RKO (cell line): ENCODE results near the gene MAST4.

Experiments used
- DNase-seq: peaks from one replicate; pipeline ENCODE4 v3.0.0-alpha.2; 2016; ENCODE audit warnings: low spot score

Gene MAST4

DNA sequence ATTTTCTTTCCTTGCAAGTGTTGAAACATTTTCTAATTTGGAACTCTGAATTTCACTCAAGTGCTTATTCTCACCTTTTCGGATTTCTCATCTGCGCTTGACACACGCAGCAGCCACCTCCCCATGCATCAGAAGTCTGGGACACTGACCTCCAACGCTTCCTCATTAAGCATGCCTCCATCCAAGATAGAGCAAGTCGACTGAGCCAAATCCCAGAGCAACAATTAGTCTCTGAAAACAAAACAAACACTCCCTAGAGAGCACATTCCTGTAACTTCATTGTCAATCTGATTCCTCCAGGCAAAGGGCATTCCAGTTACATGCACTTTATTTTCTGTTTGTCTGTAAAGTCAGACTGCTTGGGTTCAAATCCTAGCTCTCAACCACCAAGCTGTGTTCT, 594.7 kb downstream of the MAST4 start:
- DNase-seq = no peak

DNA sequence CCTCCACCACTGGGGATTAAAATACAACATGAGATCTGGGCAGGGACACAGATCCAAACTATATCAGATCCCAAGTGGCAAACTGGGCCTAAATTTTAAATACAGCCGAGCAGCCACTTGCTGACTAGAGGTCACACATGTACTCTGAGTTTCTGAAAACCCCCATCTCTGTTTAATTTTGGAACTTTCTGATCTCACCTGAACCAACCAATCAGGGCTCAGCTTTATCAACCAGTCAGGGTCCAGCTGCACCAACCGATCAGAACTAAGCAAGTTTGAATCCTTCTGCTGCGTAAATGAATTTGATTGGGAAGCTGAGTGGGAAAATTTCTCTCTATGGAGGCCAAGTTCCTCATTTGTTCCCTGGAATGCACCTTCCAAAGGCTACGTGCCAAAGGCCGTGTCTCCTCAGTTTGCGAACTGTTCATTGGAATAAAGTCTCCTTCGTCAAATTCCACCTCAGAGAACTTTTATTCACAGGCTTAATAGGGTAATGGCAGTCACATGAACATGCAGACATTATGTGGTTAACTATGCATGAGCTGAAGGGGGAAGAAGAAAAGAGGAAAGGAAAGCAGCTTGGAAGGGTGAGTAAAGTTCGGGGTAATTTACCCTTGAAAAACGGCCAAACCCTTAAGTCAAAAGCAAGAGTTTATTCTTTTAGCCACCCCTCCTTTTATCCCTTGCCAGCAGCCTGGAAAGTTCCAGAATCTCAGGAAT, 596.7 kb downstream of the MAST4 start:
- no peak for DNase-seq

DNA sequence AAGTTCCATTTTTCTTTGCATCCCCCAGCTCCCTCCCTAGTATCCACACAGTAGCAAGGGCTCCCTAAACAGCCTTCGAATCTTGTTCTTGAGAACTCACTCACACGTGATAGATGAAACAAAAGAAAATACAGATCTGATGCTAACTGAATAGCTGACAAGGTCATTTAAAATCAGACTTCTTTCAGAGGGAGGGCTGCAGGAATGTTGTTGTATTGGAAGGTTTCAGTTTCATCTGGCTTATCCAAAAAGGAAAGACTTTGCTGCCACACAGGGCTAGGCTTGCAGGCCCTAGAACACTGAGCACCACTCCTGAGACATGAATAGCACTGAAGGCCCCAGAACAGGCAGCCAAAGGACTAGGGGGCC, 597.2 kb downstream of the MAST4 start:
- no peak for DNase-seq

DNA sequence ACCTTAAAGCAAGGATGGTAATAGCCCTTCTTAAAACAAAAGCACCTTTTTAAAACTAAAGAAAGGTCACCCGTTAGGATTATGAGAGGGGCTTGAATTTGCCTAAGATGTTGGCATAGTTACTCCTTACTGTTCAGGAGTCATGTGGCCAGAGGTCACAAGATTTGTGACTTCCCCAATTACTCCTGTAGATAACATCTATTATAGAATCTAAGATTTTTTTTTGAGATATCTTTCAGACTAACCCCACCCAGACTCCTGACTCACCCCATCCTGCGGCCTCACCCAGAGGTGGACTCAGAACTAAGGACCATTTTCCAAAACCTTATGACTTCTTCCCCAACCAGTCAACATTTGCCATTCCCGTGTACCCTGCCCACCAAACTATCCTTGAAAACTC, 598.0 kb downstream of the MAST4 start:
- no peak for DNase-seq

DNA sequence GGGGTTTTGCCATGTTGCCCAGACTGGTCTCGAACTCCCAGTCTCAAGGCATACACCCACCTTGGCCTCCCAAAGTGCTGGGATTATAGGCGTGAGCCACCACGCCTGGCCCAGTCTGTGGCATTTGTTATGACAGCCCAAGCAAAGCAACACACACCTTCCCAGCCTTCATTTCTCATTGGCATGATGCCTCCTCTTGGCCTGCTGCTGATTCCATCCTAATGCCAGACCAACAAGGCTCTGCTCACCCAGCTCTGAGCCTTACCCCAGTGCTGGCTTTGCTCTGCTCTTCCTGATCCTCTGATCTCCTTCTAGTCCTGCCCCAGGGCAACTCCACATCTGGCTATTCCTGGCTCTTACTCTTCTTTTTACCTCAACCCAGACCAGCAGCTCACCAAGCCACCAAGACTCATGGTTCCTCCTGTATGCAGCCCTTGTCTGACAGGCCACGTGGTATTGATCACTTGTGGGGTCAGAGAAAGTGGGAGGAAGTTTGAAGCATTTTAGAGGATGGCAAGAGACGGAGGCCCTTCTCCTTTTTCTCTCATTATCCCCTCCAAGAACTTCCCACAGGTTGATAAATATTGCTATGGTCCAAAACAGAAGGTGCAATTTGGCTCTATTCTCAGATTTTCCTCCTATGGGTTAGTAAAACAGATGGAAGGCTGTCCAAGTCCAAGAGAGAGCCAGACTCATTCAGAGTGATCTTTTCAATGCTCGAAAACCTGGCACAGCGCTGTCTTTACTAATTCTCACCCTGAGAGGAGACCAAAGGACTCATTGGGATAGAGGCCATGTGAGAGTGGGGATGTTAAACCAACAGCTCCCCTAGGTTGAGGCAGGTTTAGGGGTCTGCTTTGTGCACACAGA, 599.4 kb downstream of the MAST4 start:
- no peak for DNase-seq

DNA sequence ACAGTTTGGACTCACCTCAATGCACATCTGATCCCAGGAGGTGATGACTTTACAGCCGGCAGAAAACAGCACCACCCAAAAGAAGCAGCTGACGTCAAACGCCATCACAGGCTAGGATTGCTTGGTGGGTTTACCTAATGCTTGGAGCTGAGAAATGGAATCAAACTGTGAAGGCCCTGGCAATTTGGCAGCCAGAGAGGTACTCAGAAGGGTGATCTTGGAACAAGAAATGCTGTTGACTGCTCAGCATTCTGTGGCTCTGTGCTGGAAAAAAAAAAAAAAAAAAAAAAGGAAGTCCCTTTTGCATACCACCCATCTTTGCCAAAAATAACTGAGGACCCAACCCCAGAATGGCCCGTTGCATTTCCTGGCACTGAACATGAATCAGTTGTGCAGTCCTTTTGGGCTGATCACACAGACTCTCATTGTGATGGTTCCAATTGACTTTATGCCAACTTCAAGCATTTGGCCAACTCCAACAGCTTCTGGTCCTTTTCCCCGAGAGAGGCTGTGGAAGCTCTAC, 600.4 kb downstream of the MAST4 start, which contains the start of gene CD180:
TSS of gene CD180 (minus strand) at position 263 of the 523 bp plus-strand sequence. CDS start at position 105, 158 bp downstream.
- DNase-seq = no peak

DNA sequence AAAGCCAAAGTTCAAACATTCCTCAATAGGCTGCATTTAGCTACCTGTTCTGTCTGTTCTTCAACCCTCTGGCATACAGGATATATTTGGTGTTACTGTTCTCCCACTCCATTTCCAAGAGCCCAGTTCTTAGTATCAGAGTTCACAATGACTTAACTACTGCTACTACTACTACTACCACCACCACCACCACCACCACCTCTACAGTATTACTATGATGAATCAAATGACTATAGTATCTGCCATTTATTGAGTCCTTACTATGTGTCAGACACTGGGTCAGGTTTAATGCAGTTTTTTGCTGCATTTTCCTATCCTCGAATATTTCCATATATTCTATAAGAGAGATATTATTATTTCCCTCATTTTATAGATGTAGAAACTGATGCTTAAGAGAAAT, 601.3 kb downstream of the MAST4 start:
- no peak for DNase-seq

DNA sequence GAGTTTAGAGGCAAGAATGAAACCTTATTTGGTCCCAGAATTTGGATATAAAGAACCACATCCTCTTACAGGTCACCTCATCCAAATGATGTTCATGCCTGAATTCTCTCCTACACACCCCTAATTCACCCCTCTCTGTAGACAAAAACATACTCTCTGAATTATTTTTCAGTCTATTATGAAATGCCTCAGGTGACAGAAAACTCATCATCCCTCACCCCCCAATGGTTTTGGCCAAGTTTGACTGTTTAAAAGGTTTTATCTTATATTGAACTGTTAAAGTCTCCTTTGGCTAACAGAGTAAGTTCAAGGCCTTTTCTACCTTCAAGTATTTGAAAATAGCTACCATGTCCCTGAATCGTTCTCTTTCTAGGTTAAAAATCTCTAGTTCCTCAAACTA, 602.7 kb downstream of the MAST4 start:
- no peak for DNase-seq

DNA sequence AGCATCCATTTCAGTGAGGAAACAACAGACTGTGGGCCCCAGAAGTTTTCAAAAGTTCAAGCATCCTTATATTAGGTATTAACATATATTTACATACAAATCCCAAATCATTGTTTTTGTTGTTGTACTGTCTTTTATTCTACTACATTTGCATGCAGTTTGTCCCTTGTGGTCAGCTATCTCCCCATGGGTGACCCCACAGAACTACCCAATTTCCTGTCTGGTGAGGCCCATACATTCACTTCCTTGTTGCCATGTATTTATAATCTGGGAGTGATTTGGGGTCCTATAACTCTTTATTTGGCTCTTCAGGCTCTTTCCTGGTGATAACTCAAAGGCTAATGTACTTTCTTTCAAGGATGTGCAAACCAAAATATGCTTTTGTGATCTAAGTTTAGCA, 603.7 kb downstream of the MAST4 start:
- no peak for DNase-seq

DNA sequence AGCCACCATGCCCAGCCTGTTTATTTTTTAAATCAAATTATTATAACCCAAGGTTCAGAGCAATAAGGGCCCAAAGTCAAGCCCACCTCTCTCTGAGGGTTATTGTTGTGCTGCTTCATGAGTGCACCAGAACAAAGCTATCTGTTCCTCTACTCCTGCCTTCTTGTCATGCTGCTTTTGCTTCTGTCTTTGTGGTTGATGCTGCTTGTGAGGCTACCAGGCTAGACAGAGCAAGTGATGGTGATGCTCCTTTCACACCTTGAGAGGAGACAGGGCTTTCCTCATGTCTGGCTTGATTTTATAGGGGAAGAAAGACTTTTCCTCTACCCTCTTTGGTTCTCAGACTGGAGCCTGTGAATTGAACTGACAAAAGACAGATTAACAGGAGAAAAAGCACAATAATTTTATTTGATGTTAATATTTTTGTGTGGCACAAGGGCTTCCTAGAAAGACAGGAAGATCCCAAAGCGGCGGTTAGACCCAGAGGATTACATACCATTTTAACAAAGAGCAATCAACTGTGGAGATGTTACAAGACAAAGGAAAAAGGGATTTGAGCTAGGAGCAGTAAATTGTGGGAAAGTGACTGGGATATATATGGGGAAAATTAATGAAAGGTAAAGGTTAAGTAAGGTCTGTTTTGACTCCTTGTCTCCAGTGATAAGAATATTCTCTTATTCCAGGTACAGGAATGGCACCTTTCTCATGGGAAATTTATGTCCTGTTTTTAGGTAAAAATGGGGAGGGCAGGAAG, 604.8 kb downstream of the MAST4 start:
- DNase-seq = no peak

DNA sequence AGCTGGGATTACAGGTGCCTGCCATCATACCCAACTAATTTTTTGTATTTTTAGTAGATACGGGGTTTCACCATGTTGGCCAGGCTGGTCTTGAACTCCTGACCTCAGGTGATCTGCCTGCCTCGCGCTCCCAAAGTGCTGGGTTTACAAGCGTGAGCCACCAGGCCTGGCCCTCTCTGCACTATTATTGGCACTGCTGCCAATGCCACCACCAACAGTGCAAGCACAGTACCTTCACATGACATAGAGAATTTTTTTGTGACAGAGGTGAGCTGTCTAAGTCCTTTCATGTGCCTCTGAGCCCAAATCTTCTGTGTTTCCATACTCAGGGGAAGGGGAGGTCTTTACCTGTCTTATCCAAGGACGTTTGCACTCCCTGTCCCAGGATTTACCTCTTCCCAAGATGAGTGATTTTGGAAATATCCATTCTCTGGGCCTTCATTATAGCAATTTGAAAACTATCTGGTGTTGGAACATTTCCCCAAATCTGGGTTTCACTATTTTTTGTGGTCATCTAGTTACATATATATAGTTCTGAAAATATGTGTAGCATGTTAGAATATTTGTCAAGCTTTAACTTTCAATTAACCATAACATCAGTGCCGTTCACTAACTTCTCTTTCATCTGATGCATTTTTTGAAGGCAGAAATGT, 605.8 kb downstream of the MAST4 start:
- DNase-seq = no peak

DNA sequence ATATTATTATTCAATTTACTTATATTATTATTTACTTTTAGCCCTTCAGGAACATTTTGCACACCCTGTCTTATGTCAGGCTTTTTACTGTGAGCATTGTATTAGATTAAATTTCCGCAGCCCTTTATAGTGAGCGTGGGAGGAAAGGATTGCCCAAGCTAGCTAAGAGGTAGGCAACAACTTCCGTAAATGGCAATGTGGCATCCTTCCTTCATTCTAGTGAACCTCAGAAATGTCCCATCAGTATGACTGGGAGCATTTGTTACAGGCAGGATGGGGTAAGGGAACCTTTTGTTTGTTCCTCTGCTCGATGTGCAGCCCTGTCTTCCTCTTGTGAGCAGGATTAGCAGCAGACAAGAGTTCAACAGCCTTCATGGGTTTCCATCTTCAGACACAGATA, 606.6 kb downstream of the MAST4 start:
- no peak for DNase-seq

DNA sequence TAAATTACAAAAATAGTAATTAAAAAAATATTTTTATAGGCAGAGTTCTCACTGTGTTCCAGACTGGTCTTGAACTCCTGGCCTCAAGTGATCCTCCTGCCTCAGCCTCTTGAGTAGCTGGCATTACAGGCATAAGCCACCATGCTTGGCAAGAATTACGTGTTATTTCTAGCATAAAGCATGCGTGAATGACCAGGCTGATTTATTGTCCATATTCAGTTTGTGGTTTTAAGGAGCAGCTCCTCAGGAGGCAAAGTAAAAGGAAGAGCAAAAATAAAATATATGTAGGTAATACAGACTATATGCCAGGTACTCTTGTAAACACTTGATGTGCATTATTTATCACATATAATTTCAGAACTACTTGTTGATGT, 607.5 kb downstream of the MAST4 start:
- DNase-seq = no peak

DNA sequence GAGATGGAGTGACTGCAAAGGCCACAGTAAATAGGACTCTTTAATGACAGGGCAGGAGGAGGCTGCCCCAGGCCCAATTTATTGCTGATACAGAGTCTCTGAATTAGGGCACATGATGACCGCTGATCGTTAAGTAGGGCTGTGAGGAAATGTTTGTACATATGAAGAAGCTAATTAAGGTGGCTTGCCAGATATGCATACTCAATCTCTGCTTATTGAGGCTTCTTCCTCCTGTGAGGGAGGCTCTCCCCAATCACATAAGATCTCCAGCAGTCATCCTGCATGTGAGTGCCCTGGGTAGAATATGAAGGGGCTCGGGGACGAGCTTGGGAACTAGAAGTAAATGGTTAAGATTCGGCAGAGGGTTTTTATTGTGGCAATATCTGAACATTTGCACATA, 608.6 kb downstream of the MAST4 start:
- DNase-seq = no peak

DNA sequence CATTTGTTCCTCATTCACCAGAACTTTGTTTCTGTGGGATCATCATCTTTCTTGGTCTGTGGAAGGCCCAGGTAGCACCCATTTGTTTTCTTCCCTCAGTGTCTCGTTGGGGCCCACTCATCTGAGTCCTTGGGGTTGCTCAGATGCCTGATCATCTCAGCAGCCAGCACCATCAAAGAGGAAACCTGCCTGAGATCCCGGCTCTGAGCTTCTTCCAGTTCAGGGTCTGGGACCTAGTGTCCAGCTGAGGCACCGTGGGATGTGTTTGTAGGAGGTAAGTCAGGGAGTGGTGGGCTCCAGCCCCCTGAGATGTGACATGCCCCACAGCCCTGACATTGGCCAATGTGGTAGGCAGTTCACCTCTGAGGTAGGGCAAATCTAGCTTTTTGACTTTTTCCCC, 609.8 kb downstream of the MAST4 start:
- no peak for DNase-seq

DNA sequence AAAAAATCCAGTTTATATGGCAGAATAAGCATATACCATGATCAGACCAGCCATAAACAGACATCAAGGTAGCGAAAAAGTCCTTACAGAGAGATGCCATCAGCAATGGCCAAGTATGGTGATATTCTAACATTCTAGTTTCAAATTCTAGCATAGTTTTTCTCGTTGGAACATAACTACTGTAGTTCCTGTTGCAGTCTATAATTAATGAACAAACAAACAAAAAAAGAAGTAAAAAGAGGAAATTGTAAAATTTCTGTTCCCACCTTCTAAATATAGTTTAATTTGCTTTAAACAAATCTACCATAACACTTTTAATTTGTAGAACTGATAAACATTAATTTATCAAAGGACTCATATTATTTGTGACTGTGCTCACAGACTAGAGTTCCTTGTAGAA, 610.3 kb downstream of the MAST4 start:
- DNase-seq = no peak

DNA sequence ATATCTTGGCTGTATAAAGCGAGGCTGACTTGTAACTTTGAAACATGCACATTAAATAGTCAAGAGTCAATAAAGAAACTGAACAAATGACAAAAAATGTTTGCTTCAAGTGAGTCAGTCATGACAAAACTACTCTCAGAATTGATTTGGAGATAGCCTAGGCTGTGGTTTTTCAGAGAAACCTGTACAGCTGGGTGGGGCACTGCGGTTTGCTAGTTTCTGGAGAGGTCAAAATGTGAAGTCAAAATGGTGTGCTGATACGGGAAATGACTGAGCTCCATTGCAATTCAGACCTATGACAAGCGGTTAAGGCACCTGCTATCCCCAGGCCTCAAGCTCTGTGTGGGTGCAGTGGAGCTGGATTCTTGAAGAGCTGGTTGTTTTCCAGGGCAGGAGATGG, 610.7 kb downstream of the MAST4 start:
- no peak for DNase-seq

DNA sequence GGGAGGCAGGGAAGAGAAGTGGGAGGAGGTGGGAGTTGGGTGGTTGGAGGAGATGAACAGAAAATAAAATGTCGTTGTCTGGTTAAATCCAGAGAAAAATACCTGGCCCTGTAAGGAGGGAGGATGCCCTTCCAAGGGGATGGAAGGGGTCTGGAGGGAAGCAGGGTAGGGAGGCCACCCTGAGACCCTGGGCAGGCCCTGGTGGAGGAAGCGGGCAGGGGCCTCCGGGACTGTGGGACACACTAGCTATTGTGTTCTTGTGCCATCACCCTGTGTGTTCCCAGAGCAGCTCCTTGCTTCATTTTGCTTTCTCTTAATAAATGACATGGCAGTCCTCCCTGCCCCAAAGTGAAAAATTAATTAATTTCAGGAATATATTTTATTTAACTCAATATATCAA, 612.2 kb downstream of the MAST4 start:
- DNase-seq = no peak

DNA sequence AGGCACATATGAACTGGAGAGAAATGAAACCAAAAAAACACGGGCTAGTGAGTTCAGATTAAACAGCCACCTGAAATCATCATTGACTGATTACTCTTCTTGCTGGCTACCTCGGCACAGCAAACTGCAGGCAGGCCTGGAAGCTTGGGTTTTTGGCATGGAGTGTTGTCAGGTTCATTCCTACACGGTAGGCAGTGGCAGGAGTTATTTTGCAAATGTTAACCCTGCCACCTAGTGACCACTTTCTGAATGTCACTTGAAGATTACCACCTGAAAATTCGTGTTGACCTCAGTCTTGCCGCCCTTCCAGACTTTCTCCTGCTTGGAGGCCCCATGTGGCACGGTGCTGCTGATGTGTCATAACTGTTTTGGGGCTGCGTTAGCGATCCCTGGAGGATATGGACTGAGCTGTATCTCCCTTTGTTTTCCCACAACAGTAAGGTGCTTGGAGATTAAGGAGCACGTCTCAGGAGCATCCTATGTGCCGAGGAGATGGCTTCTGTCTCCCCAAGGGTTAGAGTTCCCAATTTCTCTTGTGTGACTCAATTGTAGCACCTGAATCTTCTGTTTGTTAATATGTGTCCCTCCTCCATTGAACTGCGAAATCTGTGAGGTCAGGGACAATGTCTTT, 613.1 kb downstream of the MAST4 start:
- peak; percentile 81 for DNase-seq

DNA sequence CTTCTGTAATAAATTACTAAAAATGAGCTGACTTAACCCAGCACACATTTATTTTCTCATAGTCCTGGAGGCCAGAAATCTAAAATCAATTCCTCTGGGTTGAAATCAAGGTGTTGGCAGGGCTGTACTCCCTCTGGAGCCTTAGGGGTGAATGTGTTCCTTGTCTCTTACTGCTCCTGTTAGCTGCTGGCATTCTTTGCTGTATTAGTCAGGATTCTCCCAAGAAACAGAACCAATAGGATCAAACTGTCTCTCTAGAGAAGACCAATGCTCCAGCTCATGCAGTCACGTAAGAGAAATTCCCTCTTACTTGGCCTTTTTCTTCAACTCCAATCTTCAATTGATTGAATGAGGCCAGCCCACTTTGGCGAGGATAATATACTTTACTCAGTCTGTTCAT, 615.7 kb downstream of the MAST4 start:
- peak; percentile 39 for DNase-seq

DNA sequence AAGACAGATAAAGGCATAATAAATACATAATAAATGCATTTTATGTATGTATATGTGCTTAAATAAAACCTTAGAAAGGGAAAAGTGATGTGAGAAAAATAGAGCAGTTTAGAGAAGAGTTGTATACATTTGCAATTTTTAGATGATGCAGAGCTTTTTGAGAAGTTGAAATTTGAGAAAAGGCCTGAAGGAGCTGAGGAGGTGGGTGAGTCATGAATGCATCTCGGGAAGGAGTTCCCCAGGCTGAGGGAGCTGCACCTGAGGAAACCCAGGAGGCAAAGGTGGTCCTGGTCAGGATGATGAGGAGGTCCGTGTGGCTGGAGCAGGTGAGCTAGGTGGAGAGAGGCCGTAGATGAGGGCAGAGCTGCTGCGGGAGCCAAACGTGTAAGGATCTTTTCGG, 617.8 kb downstream of the MAST4 start:
- DNase-seq = no peak
